Head of caudate nucleus (tissue), 42 donors: ENCODE measurements around the gene RDH16.
"Not testable (repeated sequence)": the region's sequence is repeated elsewhere in the genome, so short reads cannot be mapped to it uniquely, and the experiment has no call there.

Source experiments
- DNase-seq, 42 donors: peaks; one replicate each; pipeline versions ENCODE4 v3.0.0 to v3.0.0-alpha.2; 2020 to 2021; ENCODE audit warnings: mixed read lengths in 7 of 42
- intact Hi-C: fragments of 100-400 bp; cut with DNase I; formaldehyde crosslinking; loops from one replicate; pipeline ENCODE4 v1.15.0; 2022

RDH16 gene

DNA sequence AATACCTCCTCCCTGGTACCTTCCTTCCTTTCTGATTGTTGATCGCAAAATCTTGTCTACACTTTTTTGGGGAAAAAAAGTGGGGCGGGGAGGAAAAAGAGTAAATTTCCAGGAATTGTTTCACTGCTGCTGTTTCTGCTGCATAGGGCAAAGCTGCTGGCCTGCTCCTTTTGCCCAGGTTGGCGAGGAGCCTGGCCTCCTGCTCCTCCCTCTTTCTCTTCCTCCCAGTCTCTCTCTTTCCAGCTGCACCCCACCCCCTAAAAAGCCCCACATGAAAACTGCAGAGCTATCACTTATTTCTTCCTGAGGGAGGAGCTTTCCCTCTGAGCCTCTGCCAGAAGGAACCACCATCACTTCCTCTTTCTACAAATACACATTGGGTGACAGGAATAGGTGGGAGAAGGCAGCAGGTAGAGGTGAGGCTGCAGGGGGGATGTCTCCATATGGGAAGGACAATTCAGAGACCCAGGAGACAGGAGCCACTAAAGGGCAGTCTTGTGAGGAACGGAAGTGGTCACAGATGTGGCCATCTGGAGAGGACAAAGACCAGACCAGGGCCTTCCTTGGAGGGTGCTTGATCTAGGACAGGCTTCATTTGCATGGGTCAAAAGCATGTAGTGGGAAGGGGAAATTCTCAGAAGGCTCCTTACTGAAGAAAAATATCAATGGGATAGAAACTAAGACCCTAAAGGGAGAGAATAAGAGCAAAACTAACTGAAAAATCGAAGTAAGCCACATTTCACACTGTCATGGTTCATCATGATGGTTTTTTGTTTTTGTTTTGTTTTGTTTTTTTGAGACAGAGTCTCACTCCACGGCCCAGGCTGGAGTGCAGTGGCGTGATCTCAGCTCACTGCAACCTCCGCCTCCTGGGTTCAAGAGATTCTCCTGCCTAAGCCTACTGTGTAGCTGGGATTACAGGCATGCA lies 34.2 kb upstream of the RDH16 start:
- intact Hi-C loops, result no loop called here
- DNase-seq, result peak in 27 of 42 donors; percentile 10 to 57 (median 34)

DNA sequence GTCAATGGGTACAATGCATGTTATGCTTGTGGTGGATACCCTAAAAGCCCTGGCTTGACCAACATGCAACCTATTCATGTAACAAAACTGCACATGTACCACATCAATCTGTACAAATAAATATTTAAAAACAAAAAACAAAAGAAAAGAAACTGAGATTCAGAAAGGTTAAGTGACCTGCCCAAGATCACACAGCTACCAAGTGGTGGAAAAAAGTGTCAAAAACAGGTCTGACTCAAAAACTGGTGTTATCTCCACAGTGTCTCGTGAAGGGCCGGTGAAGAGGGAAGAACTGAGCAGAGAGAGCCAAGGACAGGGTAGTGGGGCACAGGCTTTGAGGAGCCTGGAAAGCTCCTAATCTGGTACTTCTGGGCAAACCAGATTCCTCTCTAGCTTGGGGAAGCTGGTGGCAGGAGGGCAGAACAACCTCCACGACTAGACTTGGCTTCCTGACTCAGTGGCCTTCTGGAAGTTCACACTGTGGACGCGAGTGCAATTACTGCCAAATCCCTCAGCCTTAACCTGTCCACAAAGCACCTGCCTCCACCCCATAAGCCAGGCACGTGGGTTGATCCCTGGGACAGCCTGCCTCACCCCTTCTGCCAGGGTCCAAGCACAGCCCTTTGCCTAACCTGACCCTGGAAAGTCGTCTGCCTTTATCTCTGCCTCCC lies 33.4 kb upstream of the RDH16 start:
- intact Hi-C loops, result no loop called here
- DNase-seq, result peak in 2 of 42 donors; percentile 33

GRCh38 chr12:56989861-56990610 lies 32.6 kb upstream of the RDH16 start:
- intact Hi-C loops, result no loop called here

GRCh38 chr12:56988207-56988739 lies 30.9 kb upstream of the RDH16 start:
- intact Hi-C loops, result no loop called here
- DNase-seq, result peak in 7 of 42 donors; percentile 12 to 53 (median 24)

More at GRCh38 chr12:56989861-56990610, 32.6 kb upstream of the RDH16 start:
- DNase-seq, result no peak

- DNase-seq, result peak; percentile 69 to 94 (median 86)
- intact Hi-C loops, result loop anchor here (2.0 kb wide), 1 partner anchor 229 kb away; no protein-coding TSS in a partner anchor
These were observed 30.2 kb upstream of the RDH16 start for GRCh38 chr12:56987551-56988053.

GRCh38 chr12:56987011-56987410 lies 29.6 kb upstream of the RDH16 start:
- DNase-seq, result no peak
- intact Hi-C loops, result loop anchor here (2.0 kb wide), 1 partner anchor 228 kb away; no protein-coding TSS in a partner anchor

DNA sequence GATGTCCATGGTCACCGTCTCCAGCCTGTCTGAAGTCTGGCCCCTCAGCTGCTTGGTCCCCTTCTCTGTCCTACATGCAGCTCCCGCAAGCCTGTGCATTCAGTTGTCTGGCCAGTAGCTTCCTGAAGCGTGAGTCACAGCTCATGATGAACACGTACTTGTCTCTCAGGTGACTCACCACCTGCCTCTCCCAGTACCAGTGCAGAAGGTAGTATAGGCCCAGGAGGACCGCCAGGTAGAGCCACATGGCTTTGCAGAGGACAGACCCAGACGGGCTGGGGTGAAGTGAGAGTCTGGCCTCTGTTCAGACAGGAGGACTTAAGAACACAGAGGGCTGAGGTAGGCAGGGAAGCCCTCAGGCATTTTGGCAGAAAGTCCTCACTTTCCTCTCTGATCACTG lies 28.3 kb upstream of the RDH16 start:
- intact Hi-C loops, result loop anchor here (2.0 kb wide), 1 partner anchor 227 kb away; no protein-coding TSS in a partner anchor
- DNase-seq, result not testable (repeated sequence)

GRCh38 chr12:56983386-56983785 lies 26.0 kb upstream of the RDH16 start:
- intact Hi-C loops, result no loop called here
- no peak for DNase-seq

GRCh38 chr12:56982578-56983236 lies 25.3 kb upstream of the RDH16 start:
- DNase-seq, intact Hi-C loops: not testable (repeated sequence)

GRCh38 chr12:56980941-56981530 lies 23.6 kb upstream of the RDH16 start:
- no peak for DNase-seq
- intact Hi-C loops, result no loop called here

GRCh38 chr12:56980268-56980667 lies 22.9 kb upstream of the RDH16 start:
- DNase-seq, result no peak
- intact Hi-C loops, result no loop called here

DNA sequence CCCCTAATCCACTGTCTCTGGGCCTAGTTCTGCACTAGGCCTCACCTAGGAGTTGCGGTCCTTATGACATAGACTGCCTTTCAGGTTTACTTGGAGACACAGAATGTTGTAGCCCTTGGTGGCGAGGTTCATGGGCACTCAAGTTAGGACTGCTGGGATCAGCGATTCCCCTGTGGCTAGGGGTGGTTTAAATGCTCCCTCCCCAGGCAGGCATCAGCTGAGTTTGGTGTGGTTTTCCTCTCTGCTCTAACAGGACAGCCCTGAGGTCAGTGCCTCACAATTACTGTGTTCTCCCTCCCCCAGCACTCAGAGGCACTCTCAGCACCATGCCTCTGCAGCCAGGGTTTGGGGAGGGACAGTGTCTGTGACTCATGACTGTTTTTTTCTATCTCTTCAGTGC lies 22.2 kb upstream of the RDH16 start:
- no peak for DNase-seq
- intact Hi-C loops, result no loop called here

- intact Hi-C loops, result no loop called here
- no peak for DNase-seq
These were observed 21.2 kb upstream of the RDH16 start for GRCh38 chr12:56978397-56979138.

- DNase-seq, intact Hi-C loops: not testable (repeated sequence)
These were observed 20.0 kb upstream of the RDH16 start for GRCh38 chr12:56977361-56977760.

GRCh38 chr12:56974224-56974623 lies 16.8 kb upstream of the RDH16 start:
- DNase-seq, intact Hi-C loops: not testable (repeated sequence)

DNA sequence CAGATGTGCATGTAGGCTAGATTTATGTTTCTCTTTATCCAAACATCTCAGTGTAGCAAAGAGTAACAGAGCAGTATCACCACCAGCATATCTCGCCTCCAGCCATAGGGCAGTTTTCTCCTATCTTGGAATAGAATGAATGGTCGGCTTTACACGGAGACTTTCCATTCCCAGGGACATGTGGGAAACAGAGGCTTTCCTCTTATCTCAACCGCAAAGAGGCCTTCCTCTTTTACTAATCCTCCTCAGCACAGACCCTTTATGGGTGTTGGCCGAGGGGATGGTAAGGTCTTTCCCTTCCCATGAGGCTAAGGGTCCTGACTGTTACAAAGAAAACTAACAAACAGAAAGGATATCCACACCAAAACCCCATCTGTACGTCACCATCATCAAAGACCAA lies 11.5 kb upstream of the RDH16 start:
- DNase-seq, intact Hi-C loops: not testable (repeated sequence)

- DNase-seq, intact Hi-C loops: not testable (repeated sequence)
These were observed 8.7 kb upstream of the RDH16 start for GRCh38 chr12:56965997-56966642.
